ENCODE data around the gene SOX1.

Gene SOX1

DNA sequence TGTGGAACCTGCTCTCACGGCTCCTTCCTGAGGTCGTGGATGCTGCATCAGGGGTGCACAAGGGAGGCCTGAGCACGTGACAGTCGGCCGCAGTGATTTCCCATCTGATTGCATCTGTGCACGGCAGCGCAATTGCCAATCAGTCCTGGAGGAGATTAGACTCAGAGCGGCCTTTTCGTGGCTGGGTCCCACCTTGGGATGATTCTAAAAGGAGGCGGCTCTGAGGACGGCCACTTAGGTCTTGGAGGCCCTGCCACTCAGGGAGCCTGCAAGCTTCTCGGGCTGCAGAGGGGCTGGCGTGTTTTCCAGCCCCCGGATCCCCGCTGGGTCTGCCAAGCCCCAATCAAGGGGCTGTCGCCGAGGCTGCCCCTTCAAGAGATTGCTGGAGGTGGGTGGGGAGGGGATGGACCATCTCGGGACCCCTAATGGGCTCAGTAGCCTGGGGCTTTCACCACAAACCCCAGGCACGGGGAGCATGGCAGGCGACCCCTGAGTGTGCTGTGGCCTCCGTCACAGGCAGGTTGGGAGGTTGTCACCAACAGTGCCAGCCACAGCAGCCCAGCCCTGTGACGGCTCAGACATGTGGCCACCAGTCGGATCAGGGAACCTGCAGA is 51.6 kb downstream of the SOX1 start:
- TF ChIP-seq REST (IDR thresholded peaks at IDR 0.05; ENCODE audit: insufficient read depth in 1 of 2, low read depth in 2 of 2, low read length in 2 of 2) (no peak), FOXP2 (optimal IDR thresholded peaks at IDR 0.05; ENCODE audit: borderline replicate concordance, extremely low read depth, extremely low read length, insufficient read depth) (no peak), POLR2AphosphoS5 (IDR thresholded peaks at IDR 0.05; ENCODE audit: low read depth, low read length) (no peak), TAF1 (IDR thresholded peaks at IDR 0.05; ENCODE audit: borderline replicate concordance, insufficient read depth, low read length) (no peak), SIN3A (IDR thresholded peaks at IDR 0.05; ENCODE audit: borderline replicate concordance, insufficient read depth, low read length) (no peak)

- TF ChIP-seq FOXP2 (optimal IDR thresholded peaks at IDR 0.05; ENCODE audit: borderline replicate concordance, extremely low read depth, extremely low read length, insufficient read depth) (no peak), SIN3A (IDR thresholded peaks at IDR 0.05; ENCODE audit: borderline replicate concordance, insufficient read depth, low read length) (no peak)
Observed at GRCh38 chr13:112119192-112120030, 52.5 kb downstream of the SOX1 start.

- TF ChIP-seq REST (IDR thresholded peaks at IDR 0.05; ENCODE audit: insufficient read depth in 1 of 2, low read depth in 2 of 2, low read length in 2 of 2) (no peak), TAF1 (IDR thresholded peaks at IDR 0.05; ENCODE audit: borderline replicate concordance, insufficient read depth, low read length) (no peak), FOXP2 (optimal IDR thresholded peaks at IDR 0.05; ENCODE audit: borderline replicate concordance, extremely low read depth, extremely low read length, insufficient read depth) (no peak), POLR2AphosphoS5 (IDR thresholded peaks at IDR 0.05; ENCODE audit: low read depth, low read length) (no peak), SIN3A (IDR thresholded peaks at IDR 0.05; ENCODE audit: borderline replicate concordance, insufficient read depth, low read length) (no peak)
Observed at GRCh38 chr13:112120031-112120373, 53.1 kb downstream of the SOX1 start.

Measured in PFSK-1 (cell line).